ENCODE measurements around the gene SRI.

Gene SRI

GRCh38 chr7:88224601-88225275 lies 4.9 kb upstream of the SRI start:
- peak; percentile 89 for DNase-seq

GRCh38 chr7:88223265-88223664 lies 3.4 kb upstream of the SRI start:
- DNase-seq = no peak

- DNase-seq = peak; percentile 87
These were observed 817 bp downstream of the SRI start for GRCh38 chr7:88218836-88219605.

- DNase-seq = no peak
These were observed 1.5 kb downstream of the SRI start for GRCh38 chr7:88218429-88218745.

- peak; percentile 82 for DNase-seq
These were observed 2.0 kb downstream of the SRI start for GRCh38 chr7:88217675-88218428.

- no peak for DNase-seq
These were observed 3.6 kb downstream of the SRI start for GRCh38 chr7:88216276-88216675.

GRCh38 chr7:88215295-88215694 lies 4.5 kb downstream of the SRI start:
- DNase-seq = no peak

- DNase-seq = no peak
These were observed 5.4 kb downstream of the SRI start for GRCh38 chr7:88214456-88214855.

- DNase-seq = no peak
These were observed 6.9 kb downstream of the SRI start for GRCh38 chr7:88212918-88213317.

GRCh38 chr7:88208521-88208920 lies 11.3 kb downstream of the SRI start:
- no peak for DNase-seq

GRCh38 chr7:88206254-88206653 lies 13.6 kb downstream of the SRI start:
- DNase-seq = peak; percentile 74

- peak; percentile 88 for DNase-seq
These were observed 14.7 kb downstream of the SRI start for GRCh38 chr7:88205179-88205578.

GRCh38 chr7:88204525-88205110 lies 15.2 kb downstream of the SRI start:
- peak; percentile 91 for DNase-seq

- DNase-seq = no peak
These were observed 16.4 kb downstream of the SRI start for GRCh38 chr7:88203401-88203800.

GRCh38 chr7:88202799-88203198 lies 17.0 kb downstream of the SRI start:
- DNase-seq = no peak

GRCh38 chr7:88202278-88202677 lies 17.6 kb downstream of the SRI start:
- no peak for DNase-seq

- no peak for DNase-seq
These were observed 18.5 kb downstream of the SRI start for GRCh38 chr7:88201305-88201704.

GRCh38 chr7:88200789-88201188 lies 19.0 kb downstream of the SRI start:
- no peak for DNase-seq

GRCh38 chr7:88200261-88200660 lies 19.6 kb downstream of the SRI start:
- no peak for DNase-seq

- DNase-seq = no peak
These were observed 27.9 kb downstream of the SRI start for GRCh38 chr7:88191911-88192310.

GRCh38 chr7:88185650-88186049 lies 34.2 kb downstream of the SRI start:
- DNase-seq = no peak

- DNase-seq = peak; percentile 40
These were observed 35.0 kb downstream of the SRI start for GRCh38 chr7:88184848-88185304.

GRCh38 chr7:88183051-88183450 lies 36.8 kb downstream of the SRI start:
- DNase-seq = no peak

GRCh38 chr7:88176190-88176589 lies 43.6 kb downstream of the SRI start:
- no peak for DNase-seq

All from OCI-M1 (cell line).